Neuronal stem cell (in vitro differentiated cells): ENCODE measurements around the gene USP53. TPM values are rescaled to one million over a fixed set of nuclear protein-coding genes. Genes with fewer than 3 reads are reported as not detected.
A peak's percentile ranks its signal among the peaks of the same experiment; 100 is the strongest.

Source experiments
- DNase-seq: peaks from one replicate; pipeline ENCODE4 v3.0.0-alpha.2; 2013; ENCODE audit warnings: low spot score
- H2AFZ ChIP-seq: one replicate; pipeline ENCODE4 v1.6.1; 2013; ENCODE audit warnings: mild to moderate bottlenecking, low read length, inconsistent platforms
- H2AK5ac ChIP-seq: 2 replicates; pipeline ENCODE4 v1.6.1; 2013; ENCODE audit warnings: low read depth, mild to moderate bottlenecking, inconsistent platforms, low read length, moderate library complexity, mixed read lengths
- H2BK120ac ChIP-seq: 2 replicates; pipeline ENCODE4 v1.6.1; 2013; ENCODE audit warnings: low read depth, mild to moderate bottlenecking, inconsistent platforms, low read length, moderate library complexity, mixed read lengths
- H2BK12ac ChIP-seq: one replicate; pipeline ENCODE4 v1.6.1; 2013; ENCODE audit warnings: low read length, inconsistent platforms
- H2BK15ac ChIP-seq: 2 replicates; pipeline ENCODE4 v1.6.1; 2013; ENCODE audit warnings: mild to moderate bottlenecking, low read length, inconsistent platforms, mixed read lengths
- H2BK5ac ChIP-seq: one replicate; pipeline ENCODE4 v1.6.1; 2013; ENCODE audit warnings: inconsistent platforms, mild to moderate bottlenecking, low read length, moderate library complexity
- H3K14ac ChIP-seq: one replicate; pipeline ENCODE4 v1.6.1; 2013; ENCODE audit warnings: low read length, inconsistent platforms
- H3K18ac ChIP-seq: 2 replicates; pipeline ENCODE4 v1.6.1; 2013; ENCODE audit warnings: low read length, inconsistent platforms
- H3K23ac ChIP-seq: 2 replicates; pipeline ENCODE4 v1.6.1; 2013; ENCODE audit warnings: low read depth, mild to moderate bottlenecking, mixed read lengths, low read length, inconsistent platforms; ENCODE audit not compliant: poor library complexity
- H3K27ac ChIP-seq: replicated peaks from 3 replicates; pipeline ENCODE4 v1.5.1; 2013; ENCODE audit warnings: low read length, inconsistent platforms
- H3K27me3 ChIP-seq, 3 experiments: 2 replicates each; pipeline ENCODE4 v1.6.1; 2013; ENCODE audit warnings: low read length in 3 of 3, mild to moderate bottlenecking in 2 of 3, inconsistent platforms in 1 of 3, low read depth in 1 of 3, mixed read lengths in 1 of 3, moderate library complexity in 1 of 3; ENCODE audit not compliant: control insufficient read depth in 3 of 3, insufficient read depth in 3 of 3
- H3K36me3 ChIP-seq, 2 donors: replicated peaks in 1 of 2; 2 replicates each; pipeline ENCODE4 v1.6.1; 2013; ENCODE audit warnings: low read length in 2 of 2; ENCODE audit not compliant: control insufficient read depth in 2 of 2, insufficient read depth in 2 of 2
- H3K4ac ChIP-seq: 2 replicates; pipeline ENCODE4 v1.6.1; 2013; ENCODE audit warnings: inconsistent platforms, mild to moderate bottlenecking, low read length, moderate library complexity
- H3K4me1 ChIP-seq, 2 donors: 1 replicate in 1 of 2; 2 replicates in 1 of 2; pipeline ENCODE4 v1.6.1; 2013; ENCODE audit warnings: low read length in 2 of 2, low read depth in 1 of 2; ENCODE audit not compliant: control insufficient read depth in 2 of 2, insufficient read depth in 1 of 2
- H3K4me2 ChIP-seq: one replicate; pipeline ENCODE4 v1.6.1; 2013; ENCODE audit warnings: mild to moderate bottlenecking, low read length, inconsistent platforms; ENCODE audit not compliant: insufficient read depth, poor library complexity, severe bottlenecking
- H3K4me3 ChIP-seq, 2 donors: 2 replicates each; pipeline ENCODE4 v1.5.1; 2013; ENCODE audit warnings: low read length in 2 of 2, mild to moderate bottlenecking in 2 of 2, inconsistent platforms in 1 of 2, moderate library complexity in 1 of 2
- H3K79me1 ChIP-seq: one replicate; pipeline ENCODE4 v1.6.1; 2013; ENCODE audit warnings: low read depth, mild to moderate bottlenecking, inconsistent platforms, low read length, moderate library complexity
- H3K9ac ChIP-seq: one replicate; pipeline ENCODE4 v1.6.1; 2013; ENCODE audit warnings: mild to moderate bottlenecking, low read depth, low read length, inconsistent platforms; ENCODE audit not compliant: poor library complexity
- H3K9me3 ChIP-seq, 2 donors: replicated peaks in 1 of 2; 2 replicates each; pipeline versions ENCODE3 to v1.6.1; 2013; ENCODE audit warnings: low read length in 2 of 2, mild to moderate bottlenecking in 2 of 2, inconsistent platforms in 1 of 2, low read depth in 1 of 2, mixed read lengths in 1 of 2, moderate library complexity in 1 of 2; ENCODE audit not compliant: control insufficient read depth in 2 of 2, insufficient read depth in 1 of 2
- H4K8ac ChIP-seq: one replicate; pipeline ENCODE4 v1.6.1; 2013; ENCODE audit warnings: low read depth, mild to moderate bottlenecking, inconsistent platforms, low read length, moderate library complexity
- H4K91ac ChIP-seq: one replicate; pipeline ENCODE4 v1.6.1; 2013; ENCODE audit warnings: low read length, low read depth, mild to moderate bottlenecking, inconsistent platforms; ENCODE audit not compliant: poor library complexity
- WGBS, 2 donors: extraction: QIAGEN DNeasy Blood & Tissue Kit; methylation state at CpG; one replicate each; pipeline ENCODE4 v1.1.7; 2013; ENCODE audit warnings: missing lambda C conversion rate in 2 of 2, mixed read lengths in 1 of 2; ENCODE audit not compliant: insufficient read length in 2 of 2, insufficient replicate concordance in 1 of 2; ENCODE audit errors: extremely low coverage in 2 of 2; 5-methylcytosine and 5-hydroxymethylcytosine counted together
- polyA plus RNA-seq, 2 experiments: library from polyadenylated mRNA; stranded (reverse); fragments of 200-250 nt; gene quantifications; one replicate each; pipeline ENCODE4 v1.2.3, GENCODE V29; 2013

The USP53 gene
- polyA plus RNA-seq (2013, experiment 1 of 2): 4.0 TPM
- polyA plus RNA-seq (2013, experiment 2 of 2): 4.7 TPM

GRCh38 chr4:119212234-119212963, at the start of gene USP53:
TSS of gene USP53 (plus strand) at chr4:119212713. CDS start at chr4:119239760, 27,047 bp downstream.
- H2BK120ac ChIP-seq: peak within 1 kb of the TSS; percentile 72
- H3K9ac ChIP-seq: peak within 1 kb of the TSS; percentile 89
- no peaks in the 10 kb centered on the region for H3K9me3 ChIP-seq
- H2BK5ac ChIP-seq: peak within 1 kb of the TSS; percentile 53
- H3K27ac ChIP-seq: peak within 1 kb of the TSS; percentile 91
- H2AK5ac ChIP-seq: no peak within 1 kb of the TSS
- H3K14ac ChIP-seq: no peak within 1 kb of the TSS
- peak within 1 kb of the TSS; percentile 100 for H3K23ac ChIP-seq
- peak within 1 kb of the TSS; percentile 54 to 91 for H3K4me3 ChIP-seq
- H3K27me3 ChIP-seq: no peaks in the 10 kb centered on the region
- H3K4me2 ChIP-seq: peak within 1 kb of the TSS; percentile 75
- DNase-seq: peak; percentile 97
- H3K4me1 ChIP-seq: peaks cover 0 to 9% of the 10 kb centered on the region in 2 donors
- H3K36me3 ChIP-seq: no peaks in the 10 kb centered on the region
- peak within 1 kb of the TSS; percentile 81 for H2BK15ac ChIP-seq
- H4K8ac ChIP-seq: peak within 1 kb of the TSS; percentile 65
- H4K91ac ChIP-seq: no peak within 1 kb of the TSS
- no peak within 1 kb of the TSS for H2BK12ac ChIP-seq
- H3K18ac ChIP-seq: peak within 1 kb of the TSS; percentile 97
- peak within 1 kb of the TSS; percentile 90 for H2AFZ ChIP-seq
- no peak within 1 kb of the TSS for H3K4ac ChIP-seq
- no peaks in the 10 kb centered on the region for H3K79me1 ChIP-seq
- no CpG with 5 or more reads among the region's 55 CpGs for WGBS, 2 donors

GRCh38 chr4:119165767-119166166, 46.7 kb upstream of the USP53 start:
- Histone ChIP-seq H3K4me1 (no peaks in the 10 kb centered on the region), H3K18ac (no peak overlapping the region), H2BK120ac (no peak overlapping the region), H2AK5ac (no peak overlapping the region), H3K4me3 (no peak overlapping the region), H3K4ac (no peak overlapping the region), H2AFZ (no peak overlapping the region), H2BK15ac (no peak overlapping the region), H3K9me3 (no peaks in the 10 kb centered on the region), H3K27me3 (no peaks in the 10 kb centered on the region), H2BK12ac (no peak overlapping the region), H3K9ac (no peak overlapping the region), H3K4me2 (no peak overlapping the region), H3K27ac (no peak overlapping the region), H3K79me1 (no peaks in the 10 kb centered on the region), H3K36me3 (no peaks in the 10 kb centered on the region), H3K23ac (no peak overlapping the region), H3K14ac (no peak overlapping the region), H4K8ac (no peak overlapping the region), H2BK5ac (no peak overlapping the region), H4K91ac (no peak overlapping the region)
- WGBS, 2 donors: no CpG with 5 or more reads among the region's 3 CpGs
- no peak for DNase-seq

GRCh38 chr4:119170195-119170594, 42.3 kb upstream of the USP53 start:
- Histone ChIP-seq H4K8ac (no peak overlapping the region), H2AK5ac (no peak overlapping the region), H2BK5ac (no peak overlapping the region), H3K79me1 (no peaks in the 10 kb centered on the region), H2BK120ac (no peak overlapping the region), H3K4ac (no peak overlapping the region), H3K27ac (no peak overlapping the region), H2AFZ (no peak overlapping the region), H3K4me1 (no peaks in the 10 kb centered on the region), H4K91ac (no peak overlapping the region), H3K14ac (no peak overlapping the region), H2BK12ac (no peak overlapping the region), H3K4me2 (no peak overlapping the region), H3K23ac (no peak overlapping the region), H3K4me3 (no peak overlapping the region), H3K9ac (no peak overlapping the region), H3K36me3 (no peaks in the 10 kb centered on the region), H3K27me3 (no peaks in the 10 kb centered on the region), H2BK15ac (no peak overlapping the region), H3K18ac (no peak overlapping the region), H3K9me3 (no peaks in the 10 kb centered on the region)
- no peak for DNase-seq

- no CpG with 5 or more reads among the region's 7 CpGs for WGBS, 2 donors
- Histone ChIP-seq H3K36me3 (no peaks in the 10 kb centered on the region), H3K27me3 (no peaks in the 10 kb centered on the region), H3K14ac (no peak overlapping the region), H3K4me3 (no peak overlapping the region), H3K9ac (no peak overlapping the region), H4K91ac (no peak overlapping the region), H4K8ac (no peak overlapping the region), H3K27ac (no peak overlapping the region), H3K18ac (no peak overlapping the region), H2BK5ac (no peak overlapping the region), H3K23ac (no peak overlapping the region), H3K79me1 (no peaks in the 10 kb centered on the region), H2AFZ (peak overlapping the region; percentile 17), H3K4ac (no peak overlapping the region), H3K9me3 (no peaks in the 10 kb centered on the region), H3K4me1 (no peaks in the 10 kb centered on the region), H2BK120ac (no peak overlapping the region), H2AK5ac (no peak overlapping the region), H2BK12ac (no peak overlapping the region), H2BK15ac (no peak overlapping the region), H3K4me2 (no peak overlapping the region)
- DNase-seq: no peak
Observed at GRCh38 chr4:119172223-119172622, 40.3 kb upstream of the USP53 start.
